Measurements from ENCODE around the gene INSM1.

INSM1 gene

GRCh38 chr20:20386192-20386591, 18.3 kb downstream of the INSM1 start:
- TF ChIP-seq FOXM1 (IDR thresholded peaks at IDR 0.05; ENCODE audit: borderline replicate concordance, low read depth) (no peak), ZBTB7A (IDR thresholded peaks at IDR 0.05; ENCODE audit: low read depth) (no peak), CREB1 (IDR thresholded peaks at IDR 0.05; ENCODE audit: low read depth) (no peak), TCF12 (IDR thresholded peaks at IDR 0.05; ENCODE audit: low read depth) (no peak), USF1 (IDR thresholded peaks at IDR 0.05) (no peak), YY1 (IDR thresholded peaks at IDR 0.05; ENCODE audit: low read depth) (no peak), EGR1 (IDR thresholded peaks at IDR 0.05) (no peak), CEBPB (IDR thresholded peaks at IDR 0.05) (no peak), NFIC (IDR thresholded peaks at IDR 0.05) (no peak), REST (IDR thresholded peaks at IDR 0.05; ENCODE audit: low read depth) (no peak), RAD21 (IDR thresholded peaks at IDR 0.05; ENCODE audit: low read depth) (no peak), TEAD4 (IDR thresholded peaks at IDR 0.05) (no peak)

- TF ChIP-seq EP300 (IDR thresholded peaks at IDR 0.05; ENCODE audit: borderline replicate concordance) = no peak
- TF ChIP-seq MAX (IDR thresholded peaks at IDR 0.05) = no peak
- TF ChIP-seq TAF1 (IDR thresholded peaks at IDR 0.05; ENCODE audit: low read depth) = no peak
- no peak for TF ChIP-seq TEAD4 (IDR thresholded peaks at IDR 0.05)
- no peak for TF ChIP-seq ZBTB7A (IDR thresholded peaks at IDR 0.05; ENCODE audit: low read depth)
- no peak for TF ChIP-seq EGR1 (IDR thresholded peaks at IDR 0.05)
- TF ChIP-seq NFIC (IDR thresholded peaks at IDR 0.05) = no peak
Observed at GRCh38 chr20:20390393-20390792, 22.5 kb downstream of the INSM1 start.

- TF ChIP-seq MAX (IDR thresholded peaks at IDR 0.05) (no peak), TEAD4 (IDR thresholded peaks at IDR 0.05) (no peak), EGR1 (IDR thresholded peaks at IDR 0.05) (no peak), FOXM1 (IDR thresholded peaks at IDR 0.05; ENCODE audit: borderline replicate concordance, low read depth) (no peak), USF1 (IDR thresholded peaks at IDR 0.05) (no peak), CREB1 (IDR thresholded peaks at IDR 0.05; ENCODE audit: low read depth) (no peak), CEBPB (IDR thresholded peaks at IDR 0.05) (no peak), RAD21 (IDR thresholded peaks at IDR 0.05; ENCODE audit: low read depth) (no peak), NFIC (IDR thresholded peaks at IDR 0.05) (no peak), TCF12 (IDR thresholded peaks at IDR 0.05; ENCODE audit: low read depth) (no peak), YY1 (IDR thresholded peaks at IDR 0.05; ENCODE audit: low read depth) (no peak), ZBTB7A (IDR thresholded peaks at IDR 0.05; ENCODE audit: low read depth) (no peak), EP300 (IDR thresholded peaks at IDR 0.05; ENCODE audit: borderline replicate concordance) (no peak), TAF1 (IDR thresholded peaks at IDR 0.05; ENCODE audit: low read depth) (no peak), REST (IDR thresholded peaks at IDR 0.05; ENCODE audit: low read depth) (no peak)
Observed at GRCh38 chr20:20391115-20391514, 23.2 kb downstream of the INSM1 start.

GRCh38 chr20:20391766-20392165, 23.9 kb downstream of the INSM1 start:
- TF ChIP-seq USF1 (IDR thresholded peaks at IDR 0.05) = no peak
- TF ChIP-seq REST (IDR thresholded peaks at IDR 0.05; ENCODE audit: low read depth) = no peak
- TF ChIP-seq YY1 (IDR thresholded peaks at IDR 0.05; ENCODE audit: low read depth) = no peak
- TF ChIP-seq NFIC (IDR thresholded peaks at IDR 0.05) = no peak
- no peak for TF ChIP-seq TAF1 (IDR thresholded peaks at IDR 0.05; ENCODE audit: low read depth)
- no peak for TF ChIP-seq CEBPB (IDR thresholded peaks at IDR 0.05)
- TF ChIP-seq TEAD4 (IDR thresholded peaks at IDR 0.05) = no peak
- TF ChIP-seq RAD21 (IDR thresholded peaks at IDR 0.05; ENCODE audit: low read depth) = no peak
- no peak for TF ChIP-seq EGR1 (IDR thresholded peaks at IDR 0.05)

Data from Ishikawa (cell line).